ENCODE data around the gene MMP28. TPM values are rescaled to one million over a fixed set of nuclear protein-coding genes. Genes with fewer than 3 reads are reported as not detected.

MMP28 gene
- total and polyA plus RNA-seq, 2 donors (not counting 1 experiment from before 2014, with no cell fraction given), result 0.15 to 2.0 TPM

- no peak within 1 kb of the TSS for H3K27ac Mint-ChIP-seq
- no peak within 1 kb of the TSS for H2AFZ ChIP-seq (ENCODE audit: insufficient read depth, low read depth, low read length, poor library complexity, severe bottlenecking)
- ATAC-seq (ENCODE audit: low read depth) (no peak), DNase-seq (no peak)
- CTCF ChIA-PET, result interaction anchor here (1.1 to 3.4 kb wide), 4 partner anchors 13 to 49 kb away, joined by 3 to 22 read pairs (median 6); partner anchors contain the start of gene TAF15
- intact Hi-C loops (cut with micrococcal nuclease), result loop anchor here (10.0 kb wide), 1 partner anchor 724 kb away; the partner anchor contains the start of gene ZNHIT3
- peaks cover 7 to 17% of the 10 kb centered on the region in 2 donors for H3K4me1 ChIP-seq (ENCODE audit: control insufficient read depth in 2 of 2, insufficient read depth in 2 of 2, low read length in 2 of 2)
- H3K27ac ChIP-seq (ENCODE audit: low read length in 2 of 2), result no peak within 1 kb of the TSS
- TF ChIP-seq, protein P1, sequence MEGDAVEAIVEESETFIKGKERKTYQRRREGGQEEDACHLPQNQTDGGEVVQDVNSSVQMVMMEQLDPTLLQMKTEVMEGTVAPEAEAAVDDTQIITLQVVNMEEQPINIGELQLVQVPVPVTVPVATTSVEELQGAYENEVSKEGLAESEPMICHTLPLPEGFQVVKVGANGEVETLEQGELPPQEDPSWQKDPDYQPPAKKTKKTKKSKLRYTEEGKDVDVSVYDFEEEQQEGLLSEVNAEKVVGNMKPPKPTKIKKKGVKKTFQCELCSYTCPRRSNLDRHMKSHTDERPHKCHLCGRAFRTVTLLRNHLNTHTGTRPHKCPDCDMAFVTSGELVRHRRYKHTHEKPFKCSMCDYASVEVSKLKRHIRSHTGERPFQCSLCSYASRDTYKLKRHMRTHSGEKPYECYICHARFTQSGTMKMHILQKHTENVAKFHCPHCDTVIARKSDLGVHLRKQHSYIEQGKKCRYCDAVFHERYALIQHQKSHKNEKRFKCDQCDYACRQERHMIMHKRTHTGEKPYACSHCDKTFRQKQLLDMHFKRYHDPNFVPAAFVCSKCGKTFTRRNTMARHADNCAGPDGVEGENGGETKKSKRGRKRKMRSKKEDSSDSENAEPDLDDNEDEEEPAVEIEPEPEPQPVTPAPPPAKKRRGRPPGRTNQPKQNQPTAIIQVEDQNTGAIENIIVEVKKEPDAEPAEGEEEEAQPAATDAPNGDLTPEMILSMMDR (IDR thresholded peaks at IDR 0.05), result no peak
- no peak for TF ChIP-seq EZH2 (IDR thresholded peaks at IDR 0.05; ENCODE audit: borderline replicate concordance, insufficient read depth, low read depth, low read length, poor library complexity, severe bottlenecking)
- H3K27me3 ChIP-seq (replicated peaks in 1 of 4; ENCODE audit: control extremely low read depth in 1 of 4, control insufficient read depth in 3 of 4, insufficient read depth in 4 of 4, low read length in 3 of 4), result no peaks in the 10 kb centered on the region
- POLR2A ChIA-PET, result no interaction called here
- H3K9ac ChIP-seq (ENCODE audit: low read length), result no peak within 1 kb of the TSS
- H3K4me2 ChIP-seq (replicated peaks; ENCODE audit: low read depth, low read length, poor library complexity, severe bottlenecking), result no peak within 1 kb of the TSS
- H3K4me1 Mint-ChIP-seq, result peaks cover 14% of the 10 kb centered on the region
- H3K4me3 Mint-ChIP-seq, result no peak within 1 kb of the TSS
- H3K27me3 Mint-ChIP-seq, result no peaks in the 10 kb centered on the region
- no peaks in the 10 kb centered on the region for H3K36me3 ChIP-seq (replicated peaks in 1 of 2; ENCODE audit: control extremely low read depth in 1 of 2, control insufficient read depth in 1 of 2, extremely low read depth in 1 of 2, insufficient read depth in 2 of 2, low read length in 1 of 2)
- no peaks in the 10 kb centered on the region for H4K20me1 ChIP-seq (ENCODE audit: control insufficient read depth, insufficient read depth, low read length, poor library complexity, severe bottlenecking)
- no peaks in the 10 kb centered on the region for H3K9me3 ChIP-seq (ENCODE audit: control extremely low read depth in 1 of 3, control insufficient read depth in 2 of 3, insufficient read depth in 1 of 3, low read length in 2 of 3)
- no peak within 1 kb of the TSS for H3K4me3 ChIP-seq (ENCODE audit: control extremely low read depth in 1 of 5, extremely low read depth in 1 of 5, insufficient read depth in 1 of 5, low read depth in 2 of 5, low read length in 4 of 5)
- WGBS (ENCODE audit: insufficient coverage), result no CpG with 5 or more reads among the region's 1 CpG
- H3K79me2 ChIP-seq (ENCODE audit: control insufficient read depth, insufficient read depth, low read length), result no peaks in the 10 kb centered on the region
- no peaks in the 10 kb centered on the region for H3K9me3 Mint-ChIP-seq (ENCODE audit: insufficient read depth)
Measured at GRCh38 chr17:35760587-35760986, 34.9 kb downstream of the MMP28 start, which contains the start of gene C17orf50. Gene C17orf50, plus strand, starts transcription at chr17:35760887. Its CDS starts 55 bp downstream, at chr17:35760942.

DNA sequence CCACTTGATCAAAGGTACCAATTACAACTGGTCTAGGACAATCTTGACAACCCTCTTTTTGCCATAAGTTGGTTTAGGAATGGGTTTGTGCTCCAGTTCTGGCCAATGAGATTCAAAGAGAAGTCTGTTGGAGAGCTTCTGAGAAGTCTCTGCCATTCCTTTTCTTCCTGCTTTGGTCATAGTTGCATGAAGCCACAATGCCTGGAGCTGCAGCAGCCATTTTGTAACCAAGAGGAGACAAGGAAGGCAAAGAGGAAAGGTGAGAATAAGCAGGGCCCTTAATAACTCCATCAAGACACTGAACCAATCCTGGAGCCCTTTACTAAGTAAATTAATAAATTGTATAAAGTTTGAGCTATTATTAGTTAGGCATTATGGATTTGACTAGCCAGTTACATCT, 38.2 kb downstream of the MMP28 start:
- Histone ChIP-seq H3K4me1 (ENCODE audit: control insufficient read depth in 2 of 2, insufficient read depth in 2 of 2, low read length in 2 of 2) (peaks cover 0 to 4% of the 10 kb centered on the region in 2 donors), H2AFZ (ENCODE audit: insufficient read depth, low read depth, low read length, poor library complexity, severe bottlenecking) (no peak overlapping the region), H3K4me2 (replicated peaks; ENCODE audit: low read depth, low read length, poor library complexity, severe bottlenecking) (no peak overlapping the region), H3K9ac (ENCODE audit: low read length) (no peak overlapping the region), H3K4me3 (ENCODE audit: control extremely low read depth in 1 of 5, extremely low read depth in 1 of 5, insufficient read depth in 1 of 5, low read depth in 2 of 5, low read length in 4 of 5) (no peak overlapping the region), H3K36me3 (replicated peaks in 1 of 2; ENCODE audit: control extremely low read depth in 1 of 2, control insufficient read depth in 1 of 2, extremely low read depth in 1 of 2, insufficient read depth in 2 of 2, low read length in 1 of 2) (no peaks in the 10 kb centered on the region), H3K79me2 (ENCODE audit: control insufficient read depth, insufficient read depth, low read length) (no peaks in the 10 kb centered on the region), H3K27me3 (replicated peaks in 1 of 4; ENCODE audit: control extremely low read depth in 1 of 4, control insufficient read depth in 3 of 4, insufficient read depth in 4 of 4, low read length in 3 of 4) (peaks cover 0 to 10% (median 0%) of the 10 kb centered on the region in 4 experiments), H4K20me1 (ENCODE audit: control insufficient read depth, insufficient read depth, low read length, poor library complexity, severe bottlenecking) (no peaks in the 10 kb centered on the region), H3K27ac (ENCODE audit: low read length in 2 of 2) (no peak overlapping the region), H3K9me3 (ENCODE audit: control extremely low read depth in 1 of 3, control insufficient read depth in 2 of 3, insufficient read depth in 1 of 3, low read length in 2 of 3) (no peaks in the 10 kb centered on the region)
- no peaks in the 10 kb centered on the region for H3K9me3 Mint-ChIP-seq (ENCODE audit: insufficient read depth)
- no peak overlapping the region for H3K4me3 Mint-ChIP-seq
- CTCF ChIA-PET, result interaction anchor here (1.0 to 2.5 kb wide), 5 partner anchors 10 to 202 kb away, joined by 3 to 16 read pairs (median 6); no protein-coding TSS in a partner anchor
- no peak for ATAC-seq (ENCODE audit: low read depth)
- H3K27ac Mint-ChIP-seq, result no peak overlapping the region
- POLR2A ChIA-PET, result no interaction called here
- intact Hi-C loops (cut with micrococcal nuclease), result no loop called here
- H3K27me3 Mint-ChIP-seq, result peaks cover 12% of the 10 kb centered on the region
- no peak for DNase-seq
- TF ChIP-seq EZH2 (IDR thresholded peaks at IDR 0.05; ENCODE audit: borderline replicate concordance, insufficient read depth, low read depth, low read length, poor library complexity, severe bottlenecking), result no peak
- TF ChIP-seq, protein P1 (IDR thresholded peaks at IDR 0.05), result no peak
- H3K4me1 Mint-ChIP-seq, result peaks cover 6% of the 10 kb centered on the region
